Stimulated activated naive CD8-positive, alpha-beta T cell treated with anti-CD3 and anti-CD28 coated beads, Interleukin-15, Interleukin-2, amounts not matched to agents 100 ng/mL and 50 ng/mL, for 24 hours (primary cell): Measurements from ENCODE around the gene C9orf43.
"Not testable (repeated sequence)": the region's sequence is repeated elsewhere in the genome, so short reads cannot be mapped to it uniquely, and the experiment has no call there.

Experiments used
- H3K27ac Mint-ChIP-seq: one replicate; pipeline ENCODE4 v1.8.0; 2021; ENCODE audit warnings: mild to moderate bottlenecking, mixed read lengths
- H3K27me3 Mint-ChIP-seq: one replicate; pipeline ENCODE4 v1.8.0; 2021; ENCODE audit warnings: mixed read lengths
- H3K36me3 Mint-ChIP-seq: one replicate; pipeline ENCODE4 v1.8.0; 2021; ENCODE audit warnings: low read depth, mixed read lengths
- H3K4me1 Mint-ChIP-seq: one replicate; pipeline ENCODE4 v1.8.0; 2021; ENCODE audit warnings: low read depth, mixed read lengths
- H3K4me3 Mint-ChIP-seq: one replicate; pipeline ENCODE4 v1.8.0; 2021; ENCODE audit warnings: mild to moderate bottlenecking, mixed read lengths
- H3K9me3 Mint-ChIP-seq: one replicate; pipeline ENCODE4 v1.8.0; 2021; ENCODE audit warnings: mixed read lengths

Gene C9orf43

GRCh38 chr9:113426701-113427100, 16.2 kb downstream of the C9orf43 start:
- no peaks in the 10 kb centered on the region for H3K9me3 Mint-ChIP-seq
- H3K4me1 Mint-ChIP-seq: no peaks in the 10 kb centered on the region
- no peak overlapping the region for H3K27ac Mint-ChIP-seq
- H3K36me3 Mint-ChIP-seq: no peaks in the 10 kb centered on the region
- no peaks in the 10 kb centered on the region for H3K27me3 Mint-ChIP-seq
- no peak overlapping the region for H3K4me3 Mint-ChIP-seq

GRCh38 chr9:113427629-113428028, 17.1 kb downstream of the C9orf43 start:
- H3K27me3 Mint-ChIP-seq: no peaks in the 10 kb centered on the region
- no peaks in the 10 kb centered on the region for H3K36me3 Mint-ChIP-seq
- H3K4me1 Mint-ChIP-seq: no peaks in the 10 kb centered on the region
- H3K27ac Mint-ChIP-seq: no peak overlapping the region
- no peak overlapping the region for H3K4me3 Mint-ChIP-seq
- no peaks in the 10 kb centered on the region for H3K9me3 Mint-ChIP-seq

DNA sequence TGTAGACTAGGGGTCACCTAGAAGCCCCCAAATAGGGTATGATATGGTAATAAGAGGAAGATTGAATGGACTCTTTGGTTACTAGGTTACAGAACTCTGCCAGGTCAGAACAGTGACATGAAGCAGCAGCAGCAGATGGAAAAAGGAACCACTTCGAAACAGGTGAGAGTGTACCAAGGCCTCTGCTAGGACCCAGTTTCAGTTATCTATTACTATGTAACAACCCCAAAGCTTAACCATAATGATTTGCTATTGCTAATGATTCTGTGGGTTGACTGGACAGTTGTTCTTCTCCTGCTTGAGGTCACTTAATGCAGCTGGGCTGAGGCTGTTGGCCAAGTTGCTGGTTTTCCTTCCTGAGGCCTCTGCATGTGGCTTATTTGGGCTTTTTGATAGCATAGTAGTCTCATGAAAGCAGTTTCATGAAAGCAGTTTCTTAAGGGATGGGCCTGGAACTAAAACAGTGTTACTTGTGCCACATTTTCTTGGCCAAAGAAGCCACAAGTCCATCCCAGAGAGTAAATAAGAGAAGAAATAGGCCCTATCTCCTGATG, 17.6 kb downstream of the C9orf43 start:
- Mint-ChIP-seq H3K4me1 (no peaks in the 10 kb centered on the region), H3K27me3 (no peaks in the 10 kb centered on the region), H3K27ac (no peak overlapping the region), H3K4me3 (no peak overlapping the region), H3K9me3 (no peaks in the 10 kb centered on the region), H3K36me3 (no peaks in the 10 kb centered on the region)

DNA sequence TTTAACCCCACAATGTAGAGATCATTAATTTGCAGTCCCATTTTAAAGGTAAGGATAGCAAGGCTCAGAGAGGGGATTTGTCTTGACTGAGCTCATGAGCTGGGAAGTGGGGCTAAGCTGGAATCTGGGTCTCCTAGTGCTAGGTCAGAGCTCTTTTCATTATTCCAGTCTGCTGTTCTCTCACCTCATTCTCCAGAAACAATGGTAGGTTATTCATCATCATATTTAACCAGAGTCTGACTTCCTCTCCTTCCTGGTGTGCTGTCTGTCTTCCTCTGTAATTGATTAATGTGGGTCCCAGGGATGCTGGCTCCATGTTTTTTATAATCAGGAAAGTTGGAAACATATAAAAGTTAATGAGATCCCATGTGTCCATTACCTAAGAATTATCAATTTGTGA, 20.6 kb downstream of the C9orf43 start:
- Mint-ChIP-seq H3K4me3 (no peak overlapping the region), H3K4me1 (no peaks in the 10 kb centered on the region), H3K9me3 (no peaks in the 10 kb centered on the region), H3K36me3 (no peaks in the 10 kb centered on the region), H3K27ac (no peak overlapping the region), H3K27me3 (no peaks in the 10 kb centered on the region)

DNA sequence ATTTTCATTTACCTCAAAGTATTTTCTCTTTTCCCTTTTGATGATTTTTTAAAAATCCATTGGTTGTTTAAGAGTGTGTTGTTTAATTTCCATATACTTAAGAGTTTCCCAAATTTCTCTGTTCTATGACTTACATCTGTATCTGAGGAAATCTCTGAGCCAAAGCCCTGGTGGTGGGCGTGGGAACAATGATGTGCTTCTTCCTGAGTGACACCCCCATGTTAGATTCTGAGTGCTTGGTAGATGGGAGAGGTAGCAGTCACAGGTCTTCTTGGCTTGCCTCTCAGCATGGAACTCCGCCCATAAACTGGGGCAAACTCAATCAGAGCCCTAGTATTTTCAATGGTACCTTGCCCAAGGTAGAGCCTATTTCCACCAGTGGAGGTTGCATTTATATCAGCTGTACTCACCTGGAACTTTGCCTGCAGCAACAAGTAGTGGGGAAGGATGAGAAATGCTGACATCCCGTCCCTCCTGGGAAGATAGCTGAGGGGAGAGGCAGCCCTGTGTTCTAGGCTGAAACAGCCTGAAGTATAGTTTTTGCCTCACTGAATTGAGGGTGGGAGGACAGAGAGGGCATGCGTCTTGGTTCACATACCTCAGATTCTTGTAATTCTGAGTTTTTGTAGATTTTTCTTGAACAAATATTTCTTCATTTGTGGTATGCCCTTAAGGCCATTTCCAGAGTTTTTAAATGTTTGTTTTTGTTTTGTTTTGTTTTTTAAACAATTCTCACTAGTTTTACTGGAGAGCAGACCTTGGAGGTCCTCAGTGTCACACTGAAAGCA, 26.4 kb downstream of the C9orf43 start:
- no peak overlapping the region for H3K27ac Mint-ChIP-seq
- H3K9me3 Mint-ChIP-seq: no peaks in the 10 kb centered on the region
- no peaks in the 10 kb centered on the region for H3K36me3 Mint-ChIP-seq
- no peak overlapping the region for H3K4me3 Mint-ChIP-seq
- H3K27me3 Mint-ChIP-seq: no peaks in the 10 kb centered on the region
- no peaks in the 10 kb centered on the region for H3K4me1 Mint-ChIP-seq

- not testable (repeated sequence) for H3K27ac Mint-ChIP-seq, H3K27me3 Mint-ChIP-seq, H3K4me3 Mint-ChIP-seq, H3K4me1 Mint-ChIP-seq, H3K9me3 Mint-ChIP-seq, H3K36me3 Mint-ChIP-seq
These were observed 27.2 kb downstream of the C9orf43 start for GRCh38 chr9:113437716-113438115.

GRCh38 chr9:113444736-113445135, 34.2 kb downstream of the C9orf43 start:
- Mint-ChIP-seq H3K27me3 (no peaks in the 10 kb centered on the region), H3K36me3 (no peaks in the 10 kb centered on the region), H3K9me3 (no peaks in the 10 kb centered on the region), H3K27ac (no peak overlapping the region), H3K4me1 (peaks cover 3% of the 10 kb centered on the region), H3K4me3 (no peak overlapping the region)

GRCh38 chr9:113446323-113446740, 35.8 kb downstream of the C9orf43 start:
- H3K4me3 Mint-ChIP-seq: no peak overlapping the region
- H3K27me3 Mint-ChIP-seq: no peaks in the 10 kb centered on the region
- H3K4me1 Mint-ChIP-seq: peaks cover 3% of the 10 kb centered on the region
- H3K36me3 Mint-ChIP-seq: no peaks in the 10 kb centered on the region
- no peaks in the 10 kb centered on the region for H3K9me3 Mint-ChIP-seq
- no peak overlapping the region for H3K27ac Mint-ChIP-seq

DNA sequence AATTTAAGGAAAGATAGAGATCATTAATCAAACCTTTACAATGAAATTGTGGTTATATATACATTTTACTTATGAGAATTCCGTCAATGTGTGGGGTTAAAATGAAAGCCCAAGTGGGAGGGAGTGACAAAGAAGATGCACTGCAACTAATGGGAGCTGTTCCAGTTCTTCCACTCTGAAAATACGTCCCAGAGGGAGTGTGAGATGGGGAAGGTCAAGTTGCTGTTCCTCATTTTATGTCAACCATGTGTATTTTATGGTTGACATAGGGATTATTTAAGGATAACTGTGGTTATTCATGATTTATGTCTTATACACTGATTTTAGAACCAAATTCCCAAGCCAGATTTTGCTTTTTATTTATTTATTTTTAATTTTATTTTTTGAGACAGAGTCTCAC, 38.8 kb downstream of the C9orf43 start:
- Mint-ChIP-seq H3K4me1 (peaks cover 3% of the 10 kb centered on the region), H3K27me3 (no peaks in the 10 kb centered on the region), H3K36me3 (no peaks in the 10 kb centered on the region), H3K27ac (no peak overlapping the region), H3K4me3 (no peak overlapping the region), H3K9me3 (no peaks in the 10 kb centered on the region)

DNA sequence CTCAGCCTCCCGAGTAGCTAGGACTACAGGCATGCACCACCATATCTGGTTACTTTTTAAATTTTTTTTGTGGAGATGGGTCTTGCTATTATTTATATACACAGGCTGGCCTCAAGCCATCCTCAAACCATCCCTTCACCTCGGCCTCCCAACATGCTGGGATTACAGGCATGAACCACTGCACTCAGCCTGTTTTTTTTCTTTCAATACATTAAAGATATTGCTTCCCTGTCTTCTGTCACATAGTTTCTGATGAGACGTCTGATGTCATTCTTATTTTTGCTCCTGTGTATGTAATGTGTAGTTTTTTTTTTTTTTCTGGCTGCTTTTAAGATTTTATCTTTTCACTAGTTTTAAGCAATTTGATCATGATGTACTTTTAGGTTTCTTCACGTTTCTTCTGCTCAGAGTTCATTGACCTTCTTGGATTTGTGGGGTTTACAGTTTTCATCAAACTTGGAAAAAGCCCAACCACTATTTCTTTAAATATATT, 41.6 kb downstream of the C9orf43 start:
- Mint-ChIP-seq H3K27me3 (no peaks in the 10 kb centered on the region), H3K27ac (no peak overlapping the region), H3K9me3 (no peaks in the 10 kb centered on the region), H3K4me3 (no peak overlapping the region), H3K4me1 (peaks cover 7% of the 10 kb centered on the region), H3K36me3 (no peaks in the 10 kb centered on the region)

DNA sequence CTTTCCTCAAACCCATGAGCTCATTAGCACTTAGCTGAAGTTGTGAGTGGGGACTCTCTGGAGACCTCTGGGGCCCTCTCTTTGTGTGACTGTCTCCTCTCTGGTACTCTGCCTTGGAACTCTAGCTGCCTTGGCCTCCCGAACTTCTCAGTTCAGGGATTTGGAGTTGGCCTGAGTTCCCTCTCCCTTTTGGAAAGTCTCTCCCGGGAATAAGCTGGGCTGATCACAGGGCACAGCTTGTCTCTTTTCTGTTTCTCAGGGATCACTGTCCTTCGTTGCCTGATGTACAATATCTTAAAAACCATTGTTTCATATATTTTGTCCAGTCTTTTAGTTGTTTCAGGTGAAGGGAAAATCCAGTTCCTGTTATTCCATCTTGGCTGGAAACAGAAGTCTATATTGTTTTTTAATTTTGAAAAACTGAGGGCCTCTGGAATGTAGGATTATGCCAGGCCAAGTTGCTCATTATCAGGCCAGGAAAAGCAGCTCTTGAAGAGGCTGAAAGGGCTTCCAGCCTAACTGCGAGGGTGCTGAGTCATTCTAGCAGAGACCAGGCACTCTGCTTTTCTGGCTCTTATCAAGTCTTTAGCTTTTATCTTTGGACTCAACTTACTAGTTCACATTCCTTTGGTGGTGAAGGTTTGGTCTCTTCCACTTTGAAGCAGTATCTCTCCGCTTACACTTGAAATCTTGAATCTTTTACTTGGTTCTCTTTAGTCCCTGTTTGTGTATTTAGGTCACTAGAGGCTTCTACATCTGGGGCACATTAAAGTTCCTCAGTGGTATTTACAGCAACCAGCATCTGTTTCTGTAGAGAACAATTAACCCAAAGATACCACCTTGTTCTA, 44.6 kb downstream of the C9orf43 start:
- Mint-ChIP-seq H3K27ac (no peak overlapping the region), H3K27me3 (no peaks in the 10 kb centered on the region), H3K4me1 (peaks cover 7% of the 10 kb centered on the region), H3K36me3 (no peaks in the 10 kb centered on the region), H3K4me3 (no peak overlapping the region), H3K9me3 (no peaks in the 10 kb centered on the region)

- Mint-ChIP-seq H3K4me1 (peaks cover 7% of the 10 kb centered on the region), H3K4me3 (no peak overlapping the region), H3K9me3 (no peaks in the 10 kb centered on the region), H3K36me3 (no peaks in the 10 kb centered on the region), H3K27ac (no peak overlapping the region), H3K27me3 (no peaks in the 10 kb centered on the region)
These were observed 45.7 kb downstream of the C9orf43 start for GRCh38 chr9:113456235-113456634.

DNA sequence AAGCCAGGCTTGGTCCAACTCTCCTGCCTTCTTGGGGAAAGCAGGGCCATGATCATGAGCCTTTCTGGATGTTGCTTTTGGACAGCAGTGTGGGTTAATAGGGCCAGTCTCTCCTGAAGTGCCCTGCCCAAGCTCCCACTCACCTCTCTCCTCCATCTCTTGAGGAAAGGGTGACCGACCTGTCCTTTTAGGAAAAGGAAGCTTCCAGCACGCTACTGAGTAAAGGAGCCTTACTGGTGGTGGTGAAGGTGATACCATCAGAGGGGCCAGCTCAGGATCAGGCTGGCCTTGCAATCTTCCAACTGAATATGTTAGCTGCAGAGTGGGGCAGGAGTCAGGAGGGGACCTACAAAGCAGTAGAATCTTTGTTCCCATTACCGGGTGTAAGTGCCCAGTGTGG, 50.7 kb downstream of the C9orf43 start:
- H3K36me3 Mint-ChIP-seq: no peaks in the 10 kb centered on the region
- H3K27me3 Mint-ChIP-seq: no peaks in the 10 kb centered on the region
- no peak overlapping the region for H3K27ac Mint-ChIP-seq
- no peak overlapping the region for H3K4me3 Mint-ChIP-seq
- no peaks in the 10 kb centered on the region for H3K9me3 Mint-ChIP-seq
- no peaks in the 10 kb centered on the region for H3K4me1 Mint-ChIP-seq

GRCh38 chr9:113461943-113462342, 51.4 kb downstream of the C9orf43 start:
- H3K4me1 Mint-ChIP-seq: no peaks in the 10 kb centered on the region
- no peak overlapping the region for H3K4me3 Mint-ChIP-seq
- no peak overlapping the region for H3K27ac Mint-ChIP-seq
- no peaks in the 10 kb centered on the region for H3K9me3 Mint-ChIP-seq
- no peaks in the 10 kb centered on the region for H3K36me3 Mint-ChIP-seq
- H3K27me3 Mint-ChIP-seq: no peaks in the 10 kb centered on the region

GRCh38 chr9:113462781-113463286, 52.3 kb downstream of the C9orf43 start:
- H3K4me3 Mint-ChIP-seq: no peak overlapping the region
- H3K27me3 Mint-ChIP-seq: no peaks in the 10 kb centered on the region
- no peak overlapping the region for H3K27ac Mint-ChIP-seq
- H3K36me3 Mint-ChIP-seq: no peaks in the 10 kb centered on the region
- H3K4me1 Mint-ChIP-seq: no peaks in the 10 kb centered on the region
- no peaks in the 10 kb centered on the region for H3K9me3 Mint-ChIP-seq
